GM13976 (cell line): ENCODE measurements around the gene MAPK8IP3.

Experiments used
- DNase-seq: peaks from one replicate; pipeline ENCODE4 v3.0.0; 2012; ENCODE audit warnings: low spot score
- CTCF ChIP-seq: IDR thresholded peaks from 2 replicates; pipeline ENCODE4 v1.5.1; 2012; ENCODE audit warnings: borderline replicate concordance, mild to moderate bottlenecking; ENCODE audit not compliant: insufficient read depth; ENCODE audit errors: extremely low read depth, missing control alignments, control extremely low read depth
- in situ Hi-C: fragments of 300-500 bp; cut with MboI; formaldehyde crosslinking; loops from one replicate; pipeline ENCODE4 v1.12.0; 2022; ENCODE audit warnings: low sequenced_read_pairs, mixed read lengths, inconsistent platforms; ENCODE audit not compliant: unreplicated experiment

The MAPK8IP3 gene

GRCh38 chr16:1768767-1769401 lies 62.9 kb downstream of the MAPK8IP3 start:
- in situ Hi-C loops = no loop called here
- no peak for TF ChIP-seq CTCF
- no peak for DNase-seq

DNA sequence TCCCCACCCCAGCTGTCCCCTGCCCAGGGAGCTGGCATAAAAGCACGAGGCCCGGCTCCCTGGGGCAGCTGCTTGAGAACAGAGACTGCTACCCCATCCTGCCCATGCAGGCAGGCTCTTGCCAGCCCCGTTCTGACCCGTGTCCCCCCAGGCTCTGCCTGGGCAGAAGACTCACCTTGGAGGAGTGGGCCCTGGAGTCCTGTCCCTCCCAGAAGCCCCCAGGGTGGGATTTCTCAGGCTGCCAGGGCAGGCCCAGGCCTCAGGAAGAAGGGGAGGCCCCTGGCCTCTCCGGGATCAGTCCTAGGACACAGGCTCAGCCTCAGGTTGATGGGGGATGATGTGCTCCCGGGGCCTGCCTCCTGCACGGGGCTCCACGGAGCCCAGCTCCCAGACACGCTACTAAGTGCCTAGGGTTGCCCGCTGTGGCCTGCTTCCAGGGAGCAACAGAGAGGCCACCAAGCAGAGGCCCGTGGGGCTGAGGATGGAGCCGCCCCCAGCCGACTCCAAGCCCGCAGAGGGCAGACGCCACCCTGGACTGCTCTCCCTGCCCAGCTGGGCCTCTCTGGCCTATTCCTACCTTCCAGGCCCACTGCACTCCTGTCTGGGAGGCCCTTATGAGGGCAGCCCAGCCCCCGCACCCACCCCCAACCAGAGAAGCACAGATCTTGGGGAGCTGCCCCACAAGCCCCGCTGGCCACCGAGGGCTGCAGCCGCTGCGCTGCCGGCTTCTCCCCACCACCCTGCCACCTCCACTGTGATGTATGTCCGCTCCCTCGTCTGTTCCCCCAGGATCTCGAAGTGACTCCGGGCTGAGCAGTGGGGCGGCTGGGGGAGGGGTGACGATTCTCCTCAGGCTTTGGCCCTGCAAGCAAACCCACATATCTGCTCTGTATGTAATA lies 63.7 kb downstream of the MAPK8IP3 start:
- no peak for DNase-seq
- TF ChIP-seq CTCF = no peak
- in situ Hi-C loops = no loop called here

DNA sequence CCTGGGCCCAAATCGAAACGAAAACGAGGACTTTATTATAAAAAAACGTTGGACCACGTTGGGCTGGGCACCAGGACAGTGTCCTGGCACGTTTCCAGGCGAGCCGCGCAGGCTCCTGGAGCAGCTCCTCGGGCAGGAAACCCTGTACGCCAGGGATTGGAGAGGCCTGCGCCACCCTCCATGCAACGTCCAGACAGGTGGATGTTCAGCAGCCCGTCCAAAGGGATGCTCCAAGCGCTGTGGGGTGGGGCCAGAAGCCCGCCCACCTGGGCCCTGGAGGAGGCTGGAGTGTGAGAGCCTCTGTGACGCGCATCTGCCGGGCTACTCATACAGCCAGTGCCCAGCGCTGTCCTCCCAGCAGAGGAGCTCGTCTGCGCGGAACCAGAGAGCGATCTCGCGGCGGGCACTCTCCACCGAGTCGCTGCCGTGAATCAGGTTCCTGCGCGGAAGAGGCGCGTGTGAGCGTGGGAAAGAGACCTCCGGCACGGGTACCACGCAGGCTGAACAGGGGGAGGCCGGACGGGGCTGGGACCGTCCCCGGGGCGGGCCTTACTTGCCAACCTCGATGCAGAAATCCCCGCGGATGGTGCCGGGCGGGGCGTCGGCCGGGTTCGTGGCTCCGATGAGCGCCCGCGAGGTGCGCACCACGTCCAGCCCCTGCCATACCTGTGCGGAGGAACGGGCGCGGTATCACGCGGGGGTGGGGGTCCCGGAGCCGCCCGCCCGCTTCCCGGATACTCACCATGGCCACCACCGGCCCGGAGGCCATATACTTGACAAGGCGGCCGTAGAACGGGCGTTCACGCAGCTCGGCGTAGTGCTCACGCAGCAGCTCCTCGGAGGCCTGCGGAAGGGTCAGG lies 64.6 kb downstream of the MAPK8IP3 start:
- TF ChIP-seq CTCF = no peak
- DNase-seq = peak; percentile 81
- in situ Hi-C loops = no loop called here

- in situ Hi-C loops = no loop called here
- peak; percentile 91 for DNase-seq
- TF ChIP-seq CTCF = no peak
Measured at GRCh38 chr16:1771188-1771863, 65.3 kb downstream of the MAPK8IP3 start, which contains the start of gene NME3. TSS of gene NME3 (minus strand) at chr16:1771543. CDS start at chr16:1771534, 9 bp downstream.

DNA sequence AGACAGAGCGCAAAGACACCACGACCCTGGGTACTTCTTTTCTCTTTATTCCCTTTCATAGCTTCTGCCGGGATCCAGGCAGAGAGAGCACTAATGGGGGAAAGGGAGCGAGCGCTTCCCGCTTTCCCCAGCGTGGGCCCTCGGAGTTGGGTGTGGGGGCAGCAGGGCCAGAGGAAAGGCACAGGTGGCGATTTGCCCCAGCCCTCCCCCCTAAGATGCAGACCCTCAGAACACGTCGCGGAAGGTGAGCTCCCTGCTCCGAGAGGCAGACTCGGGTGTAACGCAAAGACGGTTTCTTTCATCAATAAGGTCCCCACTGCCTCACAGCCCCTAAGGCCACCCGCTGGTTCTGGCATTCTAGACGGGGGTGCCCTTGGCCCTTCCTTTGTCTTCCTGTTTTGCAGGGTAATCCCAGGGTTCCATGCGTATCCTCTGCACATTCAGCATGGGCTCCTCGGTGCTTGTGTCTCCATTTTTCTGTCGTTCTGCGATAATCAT lies 65.9 kb downstream of the MAPK8IP3 start:
- DNase-seq = no peak
- in situ Hi-C loops = no loop called here
- no peak for TF ChIP-seq CTCF

DNA sequence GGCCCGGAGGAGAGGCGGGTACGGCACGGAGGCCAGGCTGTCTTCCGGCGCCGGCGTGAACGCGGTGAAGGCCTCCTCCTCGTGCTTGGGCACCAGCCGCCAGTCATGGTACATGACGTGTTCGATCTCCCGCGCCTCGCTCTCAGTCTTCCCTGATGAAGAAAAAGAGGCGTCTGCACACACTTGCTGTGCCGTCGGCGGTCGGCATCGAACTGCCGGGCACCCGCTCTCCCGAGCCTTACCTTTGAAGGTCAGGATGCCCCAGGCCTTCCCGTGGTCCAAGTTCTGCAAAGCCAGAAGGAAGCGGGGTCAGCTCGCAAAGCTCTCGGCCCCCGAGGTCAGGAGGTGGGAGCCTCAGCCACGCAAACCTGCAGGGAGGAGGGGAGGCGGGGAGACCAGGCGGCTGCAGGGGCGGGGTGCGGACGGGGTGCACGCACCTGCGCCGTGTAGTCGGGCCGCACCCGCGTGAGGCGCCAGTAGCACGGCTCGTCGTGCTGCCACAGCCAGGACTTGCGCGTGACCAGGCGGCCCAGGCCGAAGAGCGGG lies 66.4 kb downstream of the MAPK8IP3 start, which contains the start of gene EME2:
Gene EME2, plus strand, starts transcription at position 449 of the 546 bp plus-strand sequence. CDS start 418 bp downstream, outside the sequence.
- in situ Hi-C loops = no loop called here
- DNase-seq = no peak
- no peak for TF ChIP-seq CTCF
